Endothelial cell of umbilical vein (primary cell): ENCODE data around the gene CAPG. TPM values are rescaled to one million over a fixed set of nuclear protein-coding genes. Genes with fewer than 3 reads are reported as not detected.

ENCODE experiments used
- BruUV-seq: library from RNA; stranded (reverse); fragments of 400-500 nt; replicated peaks from 2 replicates; lab custom pipeline; 2021; lab: Mats Ljungman, UMichigan
- CTCF ChIA-PET: fragments of 300-600, 350-600 bp; sonication (Branson Sonifier 250); formaldehyde crosslinking; loops from one replicate; lab custom pipeline; 2021; ENCODE audit warnings: antibody characterized with exemption, inconsistent platforms; lab: Charles Lee
- POLR2A ChIA-PET: fragments of 300-600, 350-600 bp; sonication (Branson Sonifier 250); formaldehyde crosslinking; loops from one replicate; lab custom pipeline; 2021; ENCODE audit warnings: antibody characterized with exemption, inconsistent platforms; lab: Charles Lee
- DNase-seq: peaks from one replicate; pipeline ENCODE4 v3.0.0-alpha.2; 2011; ENCODE audit warnings: low read depth, low spot score
- FAIRE-seq: peaks from 2 replicates; lab custom pipeline; 2011; peaks lifted over from hg19 to GRCh38; lab: Jason Lieb, UNC
- H2AFZ ChIP-seq: 2 replicates; pipeline ENCODE4 v1.6.0; 2012; ENCODE audit warnings: low read depth, low read length, control low read depth, inconsistent platforms
- H3K27ac ChIP-seq: 2 replicates; pipeline ENCODE4 v1.5.1; 2011; ENCODE audit warnings: low read depth, mild to moderate bottlenecking, control low read depth, low read length, moderate library complexity; ENCODE audit not compliant: insufficient read depth
- H3K27me3 ChIP-seq, 2 experiments: 2 replicates each; pipeline versions ENCODE4 v1.6.0 to v1.6.1; 2011; ENCODE audit warnings: low read length in 2 of 2, mixed read lengths in 1 of 2; ENCODE audit not compliant: control insufficient read depth in 2 of 2, insufficient read depth in 2 of 2
- H3K36me3 ChIP-seq, 2 experiments: 2 replicates in 1 of 2; 3 replicates in 1 of 2; pipeline ENCODE4 v1.5.1; 2011; ENCODE audit warnings: low read length in 2 of 2, mild to moderate bottlenecking in 1 of 2, moderate library complexity in 1 of 2; ENCODE audit not compliant: control insufficient read depth in 2 of 2, insufficient read depth in 2 of 2; ENCODE audit errors: extremely low read depth in 1 of 2
- H3K4me1 ChIP-seq: 3 replicates; pipeline ENCODE4 v1.5.1; 2011; ENCODE audit warnings: mild to moderate bottlenecking, low read length; ENCODE audit not compliant: control insufficient read depth, insufficient read depth; ENCODE audit errors: extremely low read depth
- H3K4me2 ChIP-seq: 2 replicates; pipeline ENCODE4 v1.6.1; 2011; ENCODE audit warnings: low read length, control low read depth, mixed read lengths; ENCODE audit not compliant: insufficient read depth
- H3K4me3 ChIP-seq, 3 experiments: fragments of 200-600 bp in 1 of 3; sonication (generic), shearing (Covaris generic) in 1 of 3; replicated peaks in 1 of 3; 2 replicates each; pipeline ENCODE4 v1.5.1; 2011 to 2016; ENCODE audit warnings: control low read depth in 3 of 3, low read length in 3 of 3, mild to moderate bottlenecking in 2 of 3, inconsistent platforms in 1 of 3, low read depth in 1 of 3, moderate library complexity in 1 of 3; ENCODE audit not compliant: insufficient read depth in 1 of 3
- H3K79me2 ChIP-seq: 2 replicates; pipeline ENCODE4 v1.6.0; 2012; ENCODE audit warnings: low read length, inconsistent platforms; ENCODE audit not compliant: control insufficient read depth, insufficient read depth
- H3K9ac ChIP-seq: replicated peaks from 2 replicates; pipeline ENCODE3; 2011; ENCODE audit warnings: low read length, control low read depth; ENCODE audit not compliant: insufficient read depth; ENCODE audit errors: extremely low read depth
- H3K9me1 ChIP-seq: replicated peaks from 3 replicates; pipeline ENCODE4 v1.6.0; 2011; ENCODE audit warnings: mild to moderate bottlenecking, low read length; ENCODE audit not compliant: control insufficient read depth, insufficient read depth; ENCODE audit errors: extremely low read depth
- H3K9me3 ChIP-seq: replicated peaks from 2 replicates; pipeline ENCODE4 v1.5.1; 2012; ENCODE audit warnings: low read length, inconsistent platforms; ENCODE audit not compliant: control insufficient read depth, insufficient read depth
- H4K20me1 ChIP-seq: replicated peaks from 2 replicates; pipeline ENCODE3; 2011; ENCODE audit warnings: mild to moderate bottlenecking, low read length; ENCODE audit not compliant: control insufficient read depth, insufficient read depth; ENCODE audit errors: extremely low read depth
- FOS ChIP-seq: IDR thresholded peaks from 2 replicates; pipeline ENCODE4 v1.6.1; 2011; ENCODE audit warnings: mild to moderate bottlenecking, low read length, moderate library complexity, borderline replicate concordance; ENCODE audit not compliant: insufficient read depth
- JUN ChIP-seq: IDR thresholded peaks from 2 replicates; pipeline ENCODE4 v1.6.1; 2011; ENCODE audit warnings: borderline replicate concordance, low read depth; ENCODE audit not compliant: insufficient read length, insufficient read depth
- MYC ChIP-seq: IDR thresholded peaks from one replicate; pipeline ENCODE4 v1.6.1; 2011; ENCODE audit warnings: mild to moderate bottlenecking, low read depth, low read length
- dilution Hi-C: fragments of 300-500 bp; cut with MboI; formaldehyde crosslinking; loops from one replicate; pipeline ENCODE4 v1.15.0; 2019; ENCODE audit warnings: low sequenced_read_pairs; ENCODE audit not compliant: extremely low pct_ligation_motif_present
- intact Hi-C: fragments of 100-400 bp; cut with micrococcal nuclease; formaldehyde crosslinking; loops from one replicate; pipeline ENCODE4 v1.10.0; 2022
- polyA plus RNA-seq, 4 experiments: library from polyadenylated mRNA; depleted of rRNA in 3 of 4; stranded (reverse) in 3 of 4; unstranded in 1 of 4; fragments of >200 nt; gene quantifications; 2 replicates each; pipeline versions ENCODE4 v1.2.1 to v1.2.3, GENCODE V29; 2011 to 2012; ENCODE audit warnings: missing spikeins in 1 of 4
- total RNA-seq: library from RNA; stranded (reverse); gene quantifications from 2 replicates; pipeline ENCODE4 v1.2.3, GENCODE V29; 2021
- TF ChIP-seq, protein P1 (sequence below), 2 donors: IDR thresholded peaks; 1 replicate in 1 of 2; 2 replicates in 1 of 2; pipeline ENCODE4 v1.5.1; 2011; ENCODE audit warnings: low read length in 2 of 2, mild to moderate bottlenecking in 2 of 2, moderate library complexity in 2 of 2, control low read depth in 1 of 2, inconsistent platforms in 1 of 2, low read depth in 1 of 2; ENCODE audit not compliant: insufficient read depth in 1 of 2; ENCODE audit errors: extremely low read depth in 1 of 2
- TF ChIP-seq, protein P2 (sequence below): IDR thresholded peaks from 2 replicates; pipeline ENCODE4 v1.6.1; 2011; ENCODE audit not compliant: insufficient read depth, insufficient read length

CAPG gene
- total and polyA plus RNA-seq, 2 donors (not counting 3 experiments of a cell fraction or from before 2014, with no cell fraction given) = 107 to 115 TPM

DNA sequence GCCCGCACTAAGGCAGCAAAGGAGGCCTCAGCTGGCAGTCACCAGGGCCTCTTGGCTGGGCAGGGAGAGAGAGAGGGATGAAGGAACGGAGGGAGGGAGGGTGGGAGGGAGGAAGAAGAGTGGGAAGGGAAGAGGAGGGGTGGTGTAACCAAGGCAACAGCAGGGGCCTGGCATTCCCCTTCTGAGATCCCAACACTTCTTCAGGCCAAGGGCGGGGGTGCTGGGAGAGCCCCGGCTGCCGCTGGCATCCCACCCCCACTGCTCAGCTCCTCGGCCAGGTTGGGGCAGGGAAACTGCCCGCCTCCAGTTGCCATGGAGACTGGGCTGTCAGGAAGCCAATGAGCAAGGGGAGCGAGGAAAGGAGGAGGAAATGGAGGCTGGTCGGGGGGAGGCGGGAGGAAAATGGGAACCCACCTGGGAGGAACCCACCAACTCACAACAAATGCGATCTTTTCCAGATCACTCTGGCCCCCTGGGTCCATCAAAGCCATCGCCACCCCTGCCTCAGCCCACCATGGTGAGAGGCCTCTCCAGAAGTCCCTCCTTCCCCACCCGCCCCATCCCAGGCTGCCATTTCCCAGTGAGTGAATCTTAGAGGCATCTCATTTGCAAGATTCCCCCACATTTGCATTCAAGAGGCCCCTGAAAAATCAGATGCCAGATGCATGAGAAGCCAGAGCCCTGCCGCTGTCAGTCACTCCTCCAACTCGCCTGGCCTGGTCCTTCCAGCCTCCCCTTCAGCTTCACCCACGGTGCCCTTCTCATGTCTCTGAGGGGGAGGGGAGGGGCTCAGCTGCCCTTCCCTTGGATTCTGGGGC is 20.8 kb upstream of the CAPG start:
- Histone ChIP-seq H3K4me3 (no peak overlapping the region), H3K9me3 (no peaks in the 10 kb centered on the region), H3K27me3 (no peaks in the 10 kb centered on the region), H3K27ac (no peak overlapping the region), H3K9ac (no peak overlapping the region), H3K36me3 (no peaks in the 10 kb centered on the region), H2AFZ (no peak overlapping the region), H3K79me2 (no peaks in the 10 kb centered on the region), H3K4me1 (no peaks in the 10 kb centered on the region), H3K4me2 (no peak overlapping the region), H4K20me1 (no peaks in the 10 kb centered on the region), H3K9me1 (no peaks in the 10 kb centered on the region)
- BruUV-seq = no TSS peak
- ChIA-PET POLR2A (interaction anchor here (1.9 kb wide), 1 partner anchor 108 kb away, joined by 12 read pairs; the partner anchor contains the start of gene MAT2A), CTCF (interaction anchor here (0.7 to 4.6 kb wide), 4 partner anchors 74 to 122 kb away, joined by 3 to 19 read pairs (median 3); partner anchors contain the start of gene MAT2A)
- no peak for DNase-seq
- no peak for FAIRE-seq
- no peak for TF ChIP-seq MYC
- TF ChIP-seq, protein P1, sequence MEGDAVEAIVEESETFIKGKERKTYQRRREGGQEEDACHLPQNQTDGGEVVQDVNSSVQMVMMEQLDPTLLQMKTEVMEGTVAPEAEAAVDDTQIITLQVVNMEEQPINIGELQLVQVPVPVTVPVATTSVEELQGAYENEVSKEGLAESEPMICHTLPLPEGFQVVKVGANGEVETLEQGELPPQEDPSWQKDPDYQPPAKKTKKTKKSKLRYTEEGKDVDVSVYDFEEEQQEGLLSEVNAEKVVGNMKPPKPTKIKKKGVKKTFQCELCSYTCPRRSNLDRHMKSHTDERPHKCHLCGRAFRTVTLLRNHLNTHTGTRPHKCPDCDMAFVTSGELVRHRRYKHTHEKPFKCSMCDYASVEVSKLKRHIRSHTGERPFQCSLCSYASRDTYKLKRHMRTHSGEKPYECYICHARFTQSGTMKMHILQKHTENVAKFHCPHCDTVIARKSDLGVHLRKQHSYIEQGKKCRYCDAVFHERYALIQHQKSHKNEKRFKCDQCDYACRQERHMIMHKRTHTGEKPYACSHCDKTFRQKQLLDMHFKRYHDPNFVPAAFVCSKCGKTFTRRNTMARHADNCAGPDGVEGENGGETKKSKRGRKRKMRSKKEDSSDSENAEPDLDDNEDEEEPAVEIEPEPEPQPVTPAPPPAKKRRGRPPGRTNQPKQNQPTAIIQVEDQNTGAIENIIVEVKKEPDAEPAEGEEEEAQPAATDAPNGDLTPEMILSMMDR (IDR thresholded peaks at IDR 0.05; ENCODE audit: extremely low read depth in 1 of 2, insufficient read depth in 1 of 2, low read depth in 1 of 2, low read length in 2 of 2) = no peak
- TF ChIP-seq, protein P2, sequence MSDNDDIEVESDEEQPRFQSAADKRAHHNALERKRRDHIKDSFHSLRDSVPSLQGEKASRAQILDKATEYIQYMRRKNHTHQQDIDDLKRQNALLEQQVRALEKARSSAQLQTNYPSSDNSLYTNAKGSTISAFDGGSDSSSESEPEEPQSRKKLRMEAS = no peak
- dilution Hi-C loops (no loop called here), intact Hi-C loops (no loop called here)

DNA sequence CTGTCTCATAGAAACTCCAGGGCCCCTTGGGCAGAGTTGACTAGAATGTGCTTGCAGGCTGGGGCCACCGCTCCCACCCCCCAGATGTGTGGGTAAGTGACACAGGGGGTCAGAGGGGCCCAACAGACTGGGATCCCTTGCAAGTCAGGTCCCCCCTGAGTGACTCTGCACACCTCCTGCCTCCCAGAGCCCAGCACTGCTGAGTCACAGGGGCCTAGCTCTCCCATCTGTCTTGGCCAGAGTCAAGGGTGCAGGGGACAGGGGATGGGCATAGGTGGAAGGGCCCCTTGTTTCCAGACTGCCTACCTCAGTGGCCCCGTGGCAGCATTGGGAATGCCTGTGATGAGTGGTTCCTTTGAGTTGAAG is 19.7 kb upstream of the CAPG start:
- Histone ChIP-seq H3K9me1 (no peaks in the 10 kb centered on the region), H4K20me1 (no peaks in the 10 kb centered on the region), H3K4me2 (no peak overlapping the region), H3K36me3 (no peaks in the 10 kb centered on the region), H3K9ac (no peak overlapping the region), H2AFZ (no peak overlapping the region), H3K4me1 (no peaks in the 10 kb centered on the region), H3K4me3 (no peak overlapping the region), H3K27ac (no peak overlapping the region), H3K79me2 (no peaks in the 10 kb centered on the region), H3K9me3 (no peaks in the 10 kb centered on the region), H3K27me3 (no peaks in the 10 kb centered on the region)
- intact Hi-C loops = no loop called here
- BruUV-seq = no TSS peak
- DNase-seq (no peak), FAIRE-seq (no peak)
- ChIA-PET POLR2A (no interaction called here), CTCF (interaction anchor here (2.4 to 4.6 kb wide), 2 partner anchors 109 to 123 kb away, joined by 15 to 19 read pairs; partner anchors contain the start of gene MAT2A)
- dilution Hi-C loops = no loop called here
- TF ChIP-seq FOS (no peak), JUN (no peak)
- TF ChIP-seq, protein P1 (IDR thresholded peaks at IDR 0.05; ENCODE audit: extremely low read depth in 1 of 2, insufficient read depth in 1 of 2, low read depth in 1 of 2, low read length in 2 of 2) = no peak
